HG03354 (cell line): ENCODE results near the gene CHCHD6.
A peak's percentile ranks its signal among the peaks of the same experiment; 100 is the strongest.

ENCODE experiments used
- ATAC-seq: cut with Tn5 transposase; IDR thresholded peaks from one replicate; pipeline ENCODE4 v1.9.1; 2021; ENCODE audit warnings: mild to moderate bottlenecking; ENCODE audit not compliant: unreplicated experiment, poor library complexity, severe bottlenecking

Gene CHCHD6

DNA sequence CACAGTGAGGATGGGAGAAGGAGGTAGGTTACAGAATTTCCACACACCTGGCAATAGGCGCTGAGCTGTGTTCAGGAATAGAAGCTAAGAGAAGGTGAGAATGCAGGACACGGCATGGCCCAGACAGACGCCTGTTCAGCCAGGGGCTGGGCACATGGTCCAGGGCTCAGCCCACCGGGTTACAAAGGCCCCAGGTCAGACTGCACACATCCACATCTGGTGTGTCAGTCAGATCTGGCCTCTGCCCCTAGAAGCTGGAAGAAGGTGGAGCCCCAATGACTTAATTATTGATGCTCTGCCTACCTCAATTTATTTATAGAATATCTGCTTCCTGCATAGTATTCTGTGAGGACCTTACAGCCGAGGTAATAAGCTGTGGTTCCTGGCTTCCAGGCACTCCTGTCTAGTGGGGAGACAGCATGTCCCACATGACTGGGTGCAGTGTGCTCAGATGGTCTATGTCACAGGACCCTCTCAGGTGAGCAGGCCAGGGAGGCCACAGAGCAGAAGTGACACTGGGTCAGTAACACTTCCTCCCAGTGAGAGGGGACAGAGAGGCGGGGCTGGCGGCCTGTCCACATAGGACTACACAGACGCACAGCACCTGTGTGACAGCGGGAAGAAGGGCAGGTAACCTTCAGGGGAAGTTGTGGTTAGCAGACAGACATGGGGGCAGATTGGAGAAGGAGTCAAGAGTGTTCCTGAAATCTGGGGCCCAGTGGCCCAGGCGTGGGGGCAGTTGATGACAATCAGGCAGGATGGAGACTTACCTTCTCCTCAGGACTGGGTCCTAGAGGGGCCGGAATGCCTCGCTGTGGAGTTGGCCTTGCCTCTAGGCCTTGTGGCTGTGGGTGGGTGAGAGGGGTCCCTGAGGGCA lies 240.3 kb downstream of the CHCHD6 start:
- no peak for ATAC-seq

DNA sequence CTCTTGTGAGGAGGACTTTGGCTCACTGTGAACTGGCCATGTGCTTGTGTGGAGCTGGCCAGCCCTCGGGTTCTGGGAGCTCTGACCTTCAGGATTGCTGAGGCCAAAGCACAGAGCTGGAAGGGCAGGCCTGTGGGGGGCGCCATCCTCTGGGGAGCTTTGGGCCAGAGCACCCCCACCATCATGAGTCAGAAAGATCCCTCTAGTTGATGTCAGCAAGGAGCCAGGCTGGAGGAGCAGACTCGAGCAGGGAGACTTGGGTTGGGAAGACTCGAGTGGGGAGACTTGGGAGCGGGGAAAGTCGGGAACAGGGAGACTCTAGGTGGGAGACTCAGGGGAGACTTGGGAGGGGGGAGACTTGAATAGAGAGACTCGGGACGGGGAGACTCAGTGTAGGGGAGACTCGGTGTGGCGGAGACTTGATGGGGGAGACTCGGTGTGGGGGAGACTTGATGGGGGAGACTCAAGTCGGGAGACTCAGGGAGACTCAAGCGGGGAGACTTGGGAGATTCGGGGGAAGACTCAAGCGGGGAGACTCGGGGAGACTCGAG lies 241.2 kb downstream of the CHCHD6 start:
- ATAC-seq = no peak

DNA sequence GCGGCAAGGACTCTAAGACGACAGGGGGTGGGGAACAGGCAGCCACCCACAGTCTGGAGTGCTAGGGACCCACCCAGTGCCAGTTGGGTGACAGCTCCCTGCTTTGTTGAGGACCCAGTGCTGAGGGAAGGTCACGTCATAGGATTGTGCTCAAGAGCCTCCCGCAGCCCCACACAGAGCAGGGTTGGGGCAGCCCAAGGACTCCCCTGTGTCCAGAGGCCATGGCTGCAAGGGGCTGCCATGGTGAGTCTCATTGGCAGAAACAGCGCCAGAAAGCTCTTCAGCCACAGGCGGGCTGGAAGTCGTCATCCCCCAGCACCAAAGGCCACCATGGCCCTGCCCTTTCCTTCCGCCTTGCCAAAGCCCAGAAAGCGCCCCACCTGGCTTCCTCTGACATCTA lies 241.9 kb downstream of the CHCHD6 start:
- ATAC-seq = no peak

DNA sequence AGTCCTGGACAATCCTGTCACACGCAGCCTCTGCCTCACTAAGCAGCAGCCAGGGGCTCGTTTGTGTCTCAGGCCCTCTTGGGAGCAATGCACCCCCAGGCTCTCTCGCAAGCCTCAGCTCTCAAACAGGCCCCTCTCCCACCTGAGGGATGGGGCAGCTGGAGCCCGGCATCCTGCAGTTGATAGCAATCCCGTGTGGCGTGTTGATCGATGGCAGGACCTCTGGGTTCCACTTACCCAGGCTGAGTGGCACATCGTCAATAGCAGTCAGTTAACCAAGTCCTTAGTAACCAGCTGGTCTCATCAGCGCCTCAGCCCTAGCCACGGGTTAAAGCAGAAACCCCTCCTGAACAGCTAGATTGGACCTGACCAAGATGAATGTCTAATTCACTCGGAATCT lies 242.4 kb downstream of the CHCHD6 start:
- no peak for ATAC-seq

DNA sequence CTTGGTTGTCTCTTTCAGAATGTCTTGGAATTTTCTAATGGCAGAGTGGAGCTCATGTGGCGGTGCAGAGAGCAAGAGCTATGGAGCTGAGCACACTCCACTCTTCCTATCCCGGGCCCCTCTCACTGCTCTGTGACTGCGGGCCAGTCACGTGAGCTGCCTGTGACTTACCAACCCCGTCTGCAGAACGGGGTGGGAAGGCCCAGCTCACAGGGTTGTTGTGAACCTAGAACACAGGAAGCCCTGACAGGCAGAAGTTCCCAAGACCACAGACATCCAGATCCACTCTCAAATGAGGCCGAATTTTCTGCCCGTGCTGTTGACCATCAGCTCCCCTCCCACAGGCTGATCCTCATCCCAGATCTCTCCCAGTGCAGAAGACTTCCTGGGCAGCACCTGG lies 243.4 kb downstream of the CHCHD6 start:
- no peak for ATAC-seq

DNA sequence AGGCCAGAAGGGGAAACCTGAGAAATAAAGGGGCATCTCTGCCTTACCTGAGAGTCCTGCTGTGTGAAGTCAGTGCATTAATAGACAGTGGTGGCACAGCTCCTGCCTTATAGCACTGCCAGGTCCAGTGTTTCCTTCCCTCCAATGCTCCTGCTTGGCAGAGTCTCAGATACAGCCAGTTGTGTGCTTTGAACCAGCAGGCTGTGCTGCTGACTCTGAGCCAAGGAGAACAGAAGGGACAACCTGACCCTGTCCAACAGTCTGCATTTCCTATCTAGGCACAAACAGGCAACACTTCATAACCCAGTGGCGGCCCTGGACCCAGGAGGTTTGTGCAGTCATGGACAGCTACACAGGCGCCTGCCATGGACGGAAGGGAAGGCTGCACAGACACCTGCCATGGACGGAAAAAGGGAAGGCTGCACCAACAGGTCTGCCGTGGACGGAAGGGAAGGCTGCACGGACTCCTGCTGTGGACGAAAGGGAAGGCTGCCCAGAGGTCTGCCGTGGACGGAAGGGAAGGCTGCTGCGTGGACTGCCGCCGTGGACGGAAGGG lies 245.0 kb downstream of the CHCHD6 start:
- no peak for ATAC-seq

DNA sequence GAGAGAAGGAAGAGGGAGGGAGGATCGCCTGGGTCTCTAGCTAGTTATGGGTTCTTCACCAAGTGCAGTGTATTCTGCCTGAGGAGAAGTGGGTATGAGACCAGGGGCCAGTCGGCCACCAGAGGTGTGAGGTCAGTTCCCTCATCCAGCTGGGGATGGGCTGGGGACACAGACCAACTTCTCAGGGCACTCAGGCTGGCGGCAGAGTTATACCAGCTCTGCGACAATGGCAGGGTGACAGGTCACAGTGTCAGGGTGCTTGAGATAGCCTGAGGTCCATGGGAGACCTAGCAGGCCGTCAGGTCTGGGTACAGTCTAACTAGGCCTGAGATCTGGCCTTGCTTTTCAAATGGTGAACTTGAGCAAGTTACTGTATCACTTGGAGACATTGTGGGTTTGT lies 247.5 kb downstream of the CHCHD6 start:
- ATAC-seq = no peak

DNA sequence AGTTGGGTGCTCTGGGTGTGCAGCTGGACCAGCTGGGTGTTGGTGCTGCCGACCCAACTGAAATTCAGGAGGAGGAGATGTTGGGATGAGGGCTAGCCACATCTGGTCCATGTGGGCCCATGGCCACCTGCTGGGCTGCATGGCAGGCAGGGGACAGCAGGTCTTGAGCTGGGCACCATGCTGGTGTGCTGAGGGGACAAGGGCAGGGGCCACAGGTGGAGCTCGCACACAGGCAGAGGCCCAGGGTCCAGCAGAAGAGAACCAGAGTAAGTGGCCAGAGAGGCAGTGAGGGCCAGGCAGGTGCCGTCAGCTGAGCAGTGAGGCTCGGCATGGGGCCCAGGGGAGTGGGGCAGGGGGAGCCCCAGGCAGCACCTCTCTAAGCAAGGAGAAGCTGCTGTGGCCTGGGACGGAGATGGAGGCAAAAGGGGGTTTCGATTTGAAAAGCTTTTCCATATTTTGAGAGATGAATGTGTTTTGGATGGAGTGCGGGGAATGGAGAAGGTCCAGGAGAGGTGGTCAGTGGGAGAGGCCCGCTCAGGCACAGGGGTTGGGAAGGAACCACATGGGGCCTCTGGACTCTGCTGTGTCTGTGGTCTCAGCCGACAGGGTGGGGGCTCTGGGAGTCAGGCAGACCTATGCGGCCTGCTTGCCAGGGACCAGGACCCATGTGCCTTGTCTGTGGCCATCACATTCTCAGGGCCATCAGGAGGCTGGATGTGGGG lies 248.4 kb downstream of the CHCHD6 start:
- ATAC-seq = no peak

DNA sequence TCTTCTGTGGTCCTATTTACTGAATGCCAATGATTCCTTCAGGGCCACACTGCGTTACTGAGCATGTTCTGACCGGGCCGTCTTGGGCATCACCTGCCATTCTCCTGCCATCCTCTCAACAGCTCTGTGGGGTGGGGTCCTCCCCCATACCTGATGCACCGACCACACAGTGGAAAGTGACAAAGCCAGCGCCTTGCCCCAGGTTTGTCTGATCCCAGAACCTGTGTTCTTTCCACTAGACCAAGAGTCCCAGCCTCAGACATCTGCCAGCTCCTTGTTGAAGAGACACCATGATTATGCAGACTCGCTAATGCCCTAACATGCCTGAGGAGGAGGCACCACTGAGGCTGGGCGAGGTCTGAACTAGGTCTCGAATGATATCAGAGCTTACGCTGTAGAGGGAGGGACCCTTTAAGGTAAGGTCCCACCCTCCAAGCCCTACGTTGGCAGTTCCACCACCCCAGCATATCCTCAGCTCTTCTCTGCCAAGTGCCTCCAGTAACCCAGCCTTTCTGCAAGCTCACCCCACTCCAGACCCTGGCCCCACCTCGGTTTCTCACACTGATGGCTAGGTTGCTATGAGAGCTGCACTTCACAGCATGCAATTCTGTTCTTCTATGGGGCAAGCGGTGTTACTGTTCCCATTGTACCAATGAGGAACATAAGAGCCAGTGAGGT lies 249.1 kb downstream of the CHCHD6 start:
- ATAC-seq = no peak

DNA sequence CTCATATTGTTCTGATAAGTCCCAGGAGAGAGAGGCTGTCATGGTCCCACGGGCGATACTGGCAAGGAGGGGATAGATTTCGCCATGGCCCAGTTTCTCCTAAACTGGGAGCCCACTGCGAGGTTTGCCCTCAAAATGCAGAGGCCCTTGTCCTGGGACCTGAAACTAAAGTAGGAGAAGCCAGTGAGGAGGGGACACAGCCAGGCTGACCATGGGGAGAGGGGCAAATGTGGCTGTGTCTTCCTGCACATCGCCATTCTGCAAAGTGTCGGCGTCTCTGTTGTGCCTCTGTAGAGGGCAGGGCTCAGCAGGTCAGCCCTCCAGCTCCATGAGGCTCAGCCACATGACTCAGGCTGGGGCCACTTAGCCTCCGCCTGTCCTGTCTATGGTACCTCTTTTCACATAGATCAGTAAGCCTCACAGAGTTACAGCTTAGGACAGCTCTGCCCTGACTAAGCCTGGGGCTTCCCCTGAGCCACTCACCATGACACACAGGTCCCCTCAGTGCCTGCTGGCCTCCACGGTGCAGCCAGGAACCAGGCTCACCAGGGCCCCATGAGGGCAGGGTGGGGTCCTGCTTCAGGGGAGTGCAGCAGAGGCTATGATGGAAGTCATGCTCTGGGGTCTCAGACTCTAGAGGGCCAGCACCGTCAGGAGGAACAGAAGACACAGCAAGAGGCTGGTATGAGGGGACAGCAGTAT lies 250.3 kb downstream of the CHCHD6 start:
- ATAC-seq = peak; percentile 40

DNA sequence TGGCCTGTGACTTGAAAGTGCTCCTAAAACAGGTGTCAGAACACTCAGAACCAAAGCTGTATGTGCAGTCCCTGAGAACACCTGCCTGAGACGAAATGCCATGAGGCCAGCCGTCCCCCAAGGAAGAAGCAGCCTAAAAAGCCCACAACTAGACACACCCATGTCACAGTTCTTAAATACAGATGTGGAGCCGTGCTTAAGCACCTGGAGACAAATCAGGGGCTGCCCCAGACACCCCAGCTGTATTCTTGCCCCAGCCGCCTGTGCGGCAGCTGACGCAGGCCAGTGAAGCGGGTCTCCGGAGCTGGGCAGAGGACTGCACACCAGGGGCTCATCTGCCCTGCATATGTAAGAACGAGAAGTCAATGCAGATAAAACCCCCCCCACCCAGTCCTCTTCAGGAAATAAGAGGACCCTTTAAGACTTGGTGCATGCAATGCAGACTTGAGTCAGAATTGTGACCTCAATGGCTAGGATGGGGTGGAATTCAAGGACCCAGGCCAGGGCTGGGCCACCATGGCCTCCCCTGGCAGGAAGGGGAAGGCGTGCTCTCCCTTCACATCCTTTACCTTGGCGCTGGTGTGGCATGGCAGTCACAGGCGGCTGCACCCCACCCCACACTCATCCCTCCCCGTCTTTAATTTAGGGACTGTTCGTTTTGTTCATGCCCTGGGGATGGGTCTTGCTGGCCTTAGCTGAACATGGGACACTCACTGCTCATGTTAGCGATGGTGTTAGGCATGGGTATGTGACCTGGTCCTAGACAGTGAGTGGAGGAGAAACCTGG lies 251.2 kb downstream of the CHCHD6 start:
- ATAC-seq = peak; percentile 63

DNA sequence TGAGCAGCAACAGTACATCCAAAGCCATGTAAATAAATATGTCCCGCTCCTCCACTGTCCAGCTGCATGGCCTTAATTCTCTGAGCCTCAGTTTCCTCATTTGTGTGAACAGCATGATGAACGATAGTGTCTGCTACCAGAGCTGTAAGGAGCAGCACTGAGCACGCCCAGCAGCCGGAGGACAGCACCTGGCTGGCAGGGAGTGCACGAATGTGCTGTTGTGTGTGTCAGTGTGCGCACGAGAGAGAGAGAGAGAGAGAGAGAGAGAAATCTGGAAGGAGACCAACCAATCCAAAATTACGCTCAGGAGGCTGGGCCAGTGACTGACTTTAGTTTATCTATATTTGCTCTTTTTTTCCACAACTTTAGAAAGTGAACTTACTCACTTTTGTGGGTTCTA lies 252.3 kb downstream of the CHCHD6 start:
- ATAC-seq = no peak

DNA sequence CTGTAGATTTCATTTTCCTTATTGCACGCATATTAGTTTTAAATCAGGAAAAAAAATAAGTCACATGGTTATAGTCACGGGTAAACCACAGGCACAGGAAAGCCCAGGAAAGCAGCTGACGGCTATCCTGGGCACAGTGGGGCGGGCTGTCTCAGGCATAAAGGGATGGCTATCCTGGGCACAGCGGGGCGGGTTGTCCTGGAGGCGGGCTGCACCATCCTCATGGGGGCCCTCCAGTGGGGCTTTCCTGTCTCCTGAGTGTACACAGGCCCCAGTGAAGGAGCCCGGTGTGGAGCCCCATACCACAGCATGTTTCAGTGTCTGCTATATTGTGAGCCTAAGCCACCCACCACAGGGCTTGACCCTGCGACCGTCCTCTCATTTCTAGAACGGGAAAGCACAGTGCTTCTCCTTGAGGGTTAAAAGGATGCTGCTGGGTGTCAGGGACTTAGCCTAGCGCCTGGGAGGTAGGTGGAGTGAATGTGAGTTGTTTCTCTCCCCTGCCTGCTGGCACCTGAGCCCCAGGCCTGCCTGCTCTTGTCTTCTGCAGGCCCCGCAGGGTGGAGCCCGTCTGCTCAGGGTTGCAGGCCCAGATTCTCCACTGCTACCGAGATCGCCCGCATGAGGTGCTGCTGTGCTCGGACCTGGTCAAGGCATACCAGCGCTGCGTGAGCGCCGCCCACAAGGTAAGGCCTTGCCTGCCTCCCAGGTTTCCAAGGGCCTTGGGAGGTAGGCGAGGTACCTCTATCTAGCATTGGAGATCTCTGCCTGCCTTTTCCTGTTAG lies 253.0 kb downstream of the CHCHD6 start:
- ATAC-seq = no peak

DNA sequence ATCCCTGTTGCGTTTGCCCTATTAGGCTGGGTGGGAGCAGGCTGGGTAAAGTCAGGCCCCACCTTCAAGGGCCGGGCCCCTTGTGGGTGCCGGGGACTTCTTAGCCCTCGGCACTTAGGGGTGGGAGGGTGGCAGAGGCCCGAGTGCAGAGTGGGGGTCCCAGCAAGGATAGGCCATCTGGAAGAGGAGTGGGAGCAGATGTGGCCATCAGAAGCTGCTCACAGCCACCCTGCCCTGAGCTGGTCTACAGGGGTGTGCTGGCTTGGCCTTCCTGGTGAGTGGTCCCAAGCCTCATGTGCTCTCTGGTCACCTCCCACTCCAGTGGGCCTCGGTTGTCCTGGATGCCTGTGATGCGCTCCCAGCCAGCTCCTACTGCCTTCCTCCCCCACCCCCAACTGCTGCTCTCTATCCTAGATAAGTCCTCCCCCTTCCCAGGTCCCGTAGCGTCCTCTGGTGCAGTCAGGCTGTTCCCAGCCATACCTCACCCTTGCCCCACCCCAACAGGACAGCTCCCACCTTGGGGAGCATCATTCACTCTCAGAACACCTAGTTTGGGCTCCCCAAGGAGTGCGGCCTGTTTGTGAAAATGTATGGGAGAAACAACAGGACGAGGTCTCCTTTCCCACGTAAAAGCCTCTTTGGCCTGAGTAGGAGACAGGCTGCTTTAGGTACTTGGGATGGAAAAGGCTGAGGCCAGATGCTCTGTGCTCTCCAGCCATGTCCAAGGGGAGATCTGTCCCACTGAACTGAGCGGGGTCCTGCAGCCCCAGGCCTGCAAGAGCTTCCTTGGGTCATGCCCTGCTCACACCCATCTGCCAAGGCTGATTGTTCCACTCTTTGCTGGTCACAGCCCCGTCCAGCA lies 254.0 kb downstream of the CHCHD6 start:
- ATAC-seq = no peak

DNA sequence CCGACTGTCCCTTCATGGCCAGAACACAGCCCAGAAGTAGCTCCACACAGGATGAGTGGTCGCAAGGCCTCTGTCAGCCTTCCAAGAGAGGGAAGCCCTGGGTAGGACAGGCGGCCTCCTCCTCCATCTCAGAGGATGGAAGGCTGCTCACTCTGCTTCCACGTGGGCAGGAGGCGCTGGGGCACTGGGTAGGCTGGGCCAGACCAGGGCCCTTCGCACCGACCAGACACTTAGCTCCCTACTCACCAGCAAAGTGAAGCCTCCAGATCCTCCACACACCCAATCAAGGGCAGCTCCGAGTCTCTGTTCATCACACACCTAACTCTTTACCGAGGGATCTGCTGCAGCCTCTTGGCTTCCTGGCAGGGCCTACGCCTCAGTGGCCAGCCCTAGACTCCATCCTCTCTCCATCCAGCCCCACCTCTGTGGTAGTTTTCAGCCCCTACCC lies 254.6 kb downstream of the CHCHD6 start:
- no peak for ATAC-seq

DNA sequence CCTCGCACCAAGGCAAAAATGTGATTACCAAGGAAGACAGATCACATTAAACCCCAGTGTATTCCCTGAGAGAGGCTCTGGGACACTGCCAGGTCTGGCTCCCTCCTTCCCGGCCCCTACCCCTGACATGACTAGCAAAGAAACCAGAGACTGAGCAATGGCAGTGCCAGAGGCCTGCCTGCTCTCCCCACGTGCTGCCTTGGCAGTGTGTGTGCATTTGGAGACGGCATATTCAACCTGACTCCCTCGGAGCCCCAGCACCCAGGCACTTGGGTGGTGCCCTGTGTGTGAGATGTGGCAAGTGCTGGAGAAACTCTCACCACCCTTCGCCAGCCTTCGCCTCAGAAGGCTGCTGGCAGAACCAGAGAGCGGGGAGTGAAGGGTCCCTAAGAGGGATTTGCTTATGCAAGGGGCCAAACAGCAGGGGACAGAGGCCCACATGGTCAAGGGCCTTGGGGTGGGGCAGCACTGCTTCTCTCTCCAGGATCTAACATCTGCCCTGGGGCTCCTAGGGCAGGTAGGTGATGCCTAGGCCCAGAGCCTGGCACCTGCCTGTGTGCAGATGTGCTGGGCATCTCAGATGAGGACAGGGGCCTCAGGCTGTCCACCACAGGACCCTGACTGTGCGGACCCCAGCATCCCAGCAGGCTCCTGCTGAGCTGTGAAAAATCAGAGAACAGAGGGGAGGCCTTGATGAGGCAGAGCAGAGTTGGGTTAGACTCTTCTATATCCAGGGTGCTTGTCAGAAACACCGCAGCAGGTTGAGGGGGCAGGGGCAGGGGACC lies 255.3 kb downstream of the CHCHD6 start:
- no peak for ATAC-seq
